ENCODE results near the gene SMYD2. TPM values are rescaled to one million over a fixed set of nuclear protein-coding genes. Genes with fewer than 3 reads are reported as not detected.

The SMYD2 gene
- total and polyA plus RNA-seq, 10 of the 15 experiments (the other 5 are each of a cell fraction or from before 2014, with no cell fraction given) = 8.3 to 55.7 (median 26.4) TPM

DNA sequence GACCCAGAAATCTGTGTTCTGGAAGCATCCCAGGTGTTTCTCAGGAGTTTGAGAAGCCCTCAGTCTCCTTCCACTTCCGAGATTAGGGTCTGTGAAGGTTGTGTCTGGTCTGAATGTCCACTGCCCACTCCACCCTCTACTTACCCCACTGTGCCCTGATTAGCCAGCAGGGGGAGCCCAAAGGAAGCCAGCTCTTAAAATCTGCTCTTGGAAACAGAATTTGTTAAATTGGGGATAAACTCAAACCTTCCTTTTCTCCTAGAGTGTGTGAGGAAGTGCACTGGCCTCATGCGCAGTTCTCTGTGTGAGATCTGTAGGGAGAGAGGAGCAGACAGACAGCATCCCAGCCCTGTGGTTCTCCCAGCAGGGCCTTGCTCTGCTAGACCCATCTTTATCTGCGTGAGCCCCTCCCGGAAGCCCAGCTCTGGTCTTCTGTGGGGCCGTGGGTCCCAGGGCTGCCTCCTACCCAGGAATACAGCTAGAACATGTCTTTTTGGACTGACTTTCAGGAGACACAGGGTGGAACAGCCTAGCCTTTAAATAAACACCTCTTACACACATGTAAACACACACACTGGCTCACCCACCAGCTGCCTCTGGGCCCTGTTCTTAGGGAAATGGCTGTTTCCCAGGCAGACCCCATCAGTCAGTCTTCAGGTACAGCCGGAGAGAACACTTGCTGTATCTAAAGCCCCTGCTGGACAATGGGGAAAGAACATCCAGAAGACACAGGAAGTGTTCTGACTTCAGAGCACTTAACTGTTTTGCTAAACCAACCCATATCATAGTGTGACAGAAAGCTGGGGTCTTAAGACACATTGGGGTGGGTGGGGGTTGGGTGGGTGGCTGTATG is 52.2 kb downstream of the SMYD2 start (continued):
- TF ChIP-seq ZNF592 (IDR thresholded peaks at IDR 0.05) (no peak), KLF5 (IDR thresholded peaks at IDR 0.05; ENCODE audit: partially characterized antibody) (no peak), PRDM15 (CRISPR knock-in tag; IDR thresholded peaks at IDR 0.05) (no peak), ATF3 (IDR thresholded peaks at IDR 0.05; ENCODE audit: borderline replicate concordance, extremely low read depth, low read depth, low read length) (no peak), PKNOX1 (IDR thresholded peaks at IDR 0.05) (no peak), NFXL1 (IDR thresholded peaks at IDR 0.05; ENCODE audit: borderline replicate concordance) (no peak), NBN (IDR thresholded peaks at IDR 0.05) (no peak), SMAD1 (IDR thresholded peaks at IDR 0.05; ENCODE audit: low read depth, partially characterized antibody) (no peak), RELA (IDR thresholded peaks at IDR 0.05; ENCODE audit: borderline replicate concordance, partially characterized antibody) (no peak), TCF3 (IDR thresholded peaks at IDR 0.05; ENCODE audit: borderline replicate concordance, insufficient read depth, low read depth, low read length) (no peak), CREM (IDR thresholded peaks at IDR 0.05; ENCODE audit: low read depth) (no peak), SP1 (IDR thresholded peaks at IDR 0.05; ENCODE audit: low read depth, low read length) (no peak), PML (IDR thresholded peaks at IDR 0.05; ENCODE audit: low read length) (no peak), RAD21 (IDR thresholded peaks at IDR 0.05; ENCODE audit: insufficient read depth, low read depth, low read length) (peak; percentile 82)
- TF ChIP-seq, protein P1, sequence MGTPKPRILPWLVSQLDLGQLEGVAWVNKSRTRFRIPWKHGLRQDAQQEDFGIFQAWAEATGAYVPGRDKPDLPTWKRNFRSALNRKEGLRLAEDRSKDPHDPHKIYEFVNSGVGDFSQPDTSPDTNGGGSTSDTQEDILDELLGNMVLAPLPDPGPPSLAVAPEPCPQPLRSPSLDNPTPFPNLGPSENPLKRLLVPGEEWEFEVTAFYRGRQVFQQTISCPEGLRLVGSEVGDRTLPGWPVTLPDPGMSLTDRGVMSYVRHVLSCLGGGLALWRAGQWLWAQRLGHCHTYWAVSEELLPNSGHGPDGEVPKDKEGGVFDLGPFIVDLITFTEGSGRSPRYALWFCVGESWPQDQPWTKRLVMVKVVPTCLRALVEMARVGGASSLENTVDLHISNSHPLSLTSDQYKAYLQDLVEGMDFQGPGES (IDR thresholded peaks at IDR 0.05) = no peak
- TF ChIP-seq, protein P2, sequence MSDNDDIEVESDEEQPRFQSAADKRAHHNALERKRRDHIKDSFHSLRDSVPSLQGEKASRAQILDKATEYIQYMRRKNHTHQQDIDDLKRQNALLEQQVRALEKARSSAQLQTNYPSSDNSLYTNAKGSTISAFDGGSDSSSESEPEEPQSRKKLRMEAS (IDR thresholded peaks at IDR 0.05; ENCODE audit: low read depth, low read length) = no peak
- TF ChIP-seq, protein P3, sequence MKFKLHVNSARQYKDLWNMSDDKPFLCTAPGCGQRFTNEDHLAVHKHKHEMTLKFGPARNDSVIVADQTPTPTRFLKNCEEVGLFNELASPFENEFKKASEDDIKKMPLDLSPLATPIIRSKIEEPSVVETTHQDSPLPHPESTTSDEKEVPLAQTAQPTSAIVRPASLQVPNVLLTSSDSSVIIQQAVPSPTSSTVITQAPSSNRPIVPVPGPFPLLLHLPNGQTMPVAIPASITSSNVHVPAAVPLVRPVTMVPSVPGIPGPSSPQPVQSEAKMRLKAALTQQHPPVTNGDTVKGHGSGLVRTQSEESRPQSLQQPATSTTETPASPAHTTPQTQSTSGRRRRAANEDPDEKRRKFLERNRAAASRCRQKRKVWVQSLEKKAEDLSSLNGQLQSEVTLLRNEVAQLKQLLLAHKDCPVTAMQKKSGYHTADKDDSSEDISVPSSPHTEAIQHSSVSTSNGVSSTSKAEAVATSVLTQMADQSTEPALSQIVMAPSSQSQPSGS (IDR thresholded peaks at IDR 0.05; ENCODE audit: low read length) = no peak

All from GM12878 (cell line).